Activated naive CD4-positive, alpha-beta T cell treated with anti-CD3 and anti-CD28 coated beads, Interleukin-2, amount 50 U/mL, for 24 hours (primary cell): Measurements from ENCODE around the gene UBA6.

ENCODE experiments used
- H3K27ac Mint-ChIP-seq: one replicate; pipeline ENCODE4 v1.8.0; 2021; ENCODE audit warnings: mild to moderate bottlenecking, mixed read lengths
- H3K27me3 Mint-ChIP-seq: one replicate; pipeline ENCODE4 v1.8.0; 2021; ENCODE audit warnings: mixed read lengths
- H3K36me3 Mint-ChIP-seq: one replicate; pipeline ENCODE4 v1.8.0; 2021; ENCODE audit warnings: mixed read lengths
- H3K4me1 Mint-ChIP-seq: one replicate; pipeline ENCODE4 v1.8.0; 2021; ENCODE audit warnings: mixed read lengths
- H3K4me3 Mint-ChIP-seq: one replicate; pipeline ENCODE4 v1.8.0; 2021; ENCODE audit warnings: mild to moderate bottlenecking, mixed read lengths
- H3K9me3 Mint-ChIP-seq: one replicate; pipeline ENCODE4 v1.8.0; 2021; ENCODE audit warnings: mixed read lengths

Gene UBA6

DNA sequence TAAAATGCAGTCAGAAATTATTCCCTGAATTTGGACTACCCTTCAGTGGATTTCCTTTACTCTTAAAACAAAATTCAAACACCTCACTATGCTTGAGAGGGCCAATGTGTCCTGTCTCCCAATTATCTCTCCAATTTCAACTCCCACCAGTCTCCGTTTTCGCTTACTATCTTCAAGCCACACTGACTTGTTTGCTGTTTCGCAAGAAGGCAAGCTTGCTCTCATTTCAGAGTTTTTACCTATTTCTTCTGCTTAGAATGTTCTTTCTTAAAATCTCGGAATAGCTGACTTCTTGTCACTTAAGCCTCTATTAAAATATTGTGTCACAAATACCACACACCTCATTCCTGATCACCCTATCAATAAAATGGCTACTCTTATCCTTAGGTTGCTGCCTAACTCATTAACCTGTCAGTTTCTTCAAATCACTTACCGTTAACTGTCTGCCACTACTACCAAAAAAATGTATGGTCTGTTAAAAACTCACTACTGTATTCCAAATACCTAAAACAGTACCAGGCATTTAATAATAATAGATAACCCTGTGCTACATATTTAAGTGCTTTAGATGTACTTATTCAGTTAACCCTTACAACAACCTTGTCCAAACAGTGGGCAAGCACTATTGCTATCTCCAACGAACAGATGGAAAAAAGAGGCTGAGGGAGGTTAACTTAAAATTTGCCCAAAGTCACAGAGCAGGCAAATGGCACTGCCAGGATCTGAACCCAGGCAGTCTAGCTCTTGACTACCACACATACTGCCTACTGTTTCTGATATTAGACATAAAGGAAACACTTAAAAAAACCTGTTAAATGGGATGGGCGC lies 2.9 kb downstream of the UBA6 start:
- Mint-ChIP-seq H3K27me3 (no peaks in the 10 kb centered on the region), H3K4me3 (no peak overlapping the region), H3K36me3 (peaks cover 15% of the 10 kb centered on the region), H3K9me3 (no peaks in the 10 kb centered on the region), H3K27ac (peak overlapping the region; percentile 1), H3K4me1 (peaks cover 66% of the 10 kb centered on the region)

DNA sequence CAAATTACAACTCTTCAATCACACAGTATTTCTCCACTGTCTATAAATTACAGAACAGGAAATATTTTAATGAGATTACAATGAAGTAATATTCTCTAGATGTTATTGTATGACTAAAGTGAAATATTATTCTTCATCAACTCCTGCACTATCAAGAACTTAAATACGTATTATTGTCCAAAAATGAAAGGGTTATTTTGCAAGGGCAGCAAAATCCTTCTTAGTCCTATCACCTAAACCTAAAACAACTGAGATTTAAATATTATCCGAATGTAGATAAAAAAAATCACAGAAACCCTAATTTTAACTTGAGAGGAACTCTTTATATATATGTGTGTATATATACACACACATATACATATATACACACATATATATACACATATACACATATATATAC lies 4.9 kb downstream of the UBA6 start:
- H3K36me3 Mint-ChIP-seq = peaks cover 32% of the 10 kb centered on the region
- H3K27me3 Mint-ChIP-seq = no peaks in the 10 kb centered on the region
- peaks cover 60% of the 10 kb centered on the region for H3K4me1 Mint-ChIP-seq
- H3K9me3 Mint-ChIP-seq = no peaks in the 10 kb centered on the region
- no peak overlapping the region for H3K4me3 Mint-ChIP-seq
- peak overlapping the region; percentile 41 for H3K27ac Mint-ChIP-seq

DNA sequence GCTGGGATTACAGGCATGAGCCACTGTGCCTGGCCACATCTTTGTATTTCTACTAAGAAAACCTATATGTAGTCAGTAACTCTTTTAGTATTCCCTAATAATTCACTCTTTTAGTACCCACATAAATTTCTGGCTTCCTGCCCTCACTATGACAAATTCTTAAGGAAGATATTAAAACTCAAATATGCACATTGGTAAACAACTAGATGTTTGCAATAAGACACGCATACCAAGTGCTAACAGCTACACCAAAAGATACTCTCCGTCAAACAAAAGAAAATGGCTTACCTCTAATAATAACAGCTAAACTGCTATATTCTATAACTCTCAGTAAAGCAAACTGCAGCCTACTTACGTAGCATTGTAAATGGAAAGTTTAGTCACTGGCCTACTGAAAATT lies 6.3 kb downstream of the UBA6 start:
- Mint-ChIP-seq H3K9me3 (no peaks in the 10 kb centered on the region), H3K4me3 (no peak overlapping the region), H3K27ac (no peak overlapping the region), H3K4me1 (peaks cover 65% of the 10 kb centered on the region), H3K36me3 (peaks cover 36% of the 10 kb centered on the region), H3K27me3 (no peaks in the 10 kb centered on the region)

DNA sequence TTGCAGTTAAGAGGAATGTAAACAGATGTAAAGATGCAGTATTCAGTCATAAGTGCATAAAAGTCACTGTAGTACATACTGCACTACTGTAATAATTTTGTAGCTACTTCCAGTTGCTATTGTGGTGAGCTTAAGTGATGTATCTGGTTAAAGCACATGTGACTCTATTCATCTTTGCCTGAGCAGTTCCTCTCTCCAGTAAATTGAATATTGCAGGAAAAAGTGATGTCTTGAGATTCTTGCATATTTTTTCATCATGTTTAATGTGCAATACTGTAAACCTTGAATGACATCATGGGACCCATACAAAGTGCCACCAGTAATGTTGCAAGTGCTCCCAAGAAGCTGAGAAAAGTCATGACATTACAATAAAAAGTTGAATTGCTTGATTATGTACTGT lies 9.6 kb downstream of the UBA6 start:
- Mint-ChIP-seq H3K4me3 (no peak overlapping the region), H3K9me3 (no peaks in the 10 kb centered on the region), H3K27ac (no peak overlapping the region), H3K27me3 (no peaks in the 10 kb centered on the region), H3K4me1 (peaks cover 56% of the 10 kb centered on the region), H3K36me3 (peaks cover 38% of the 10 kb centered on the region)

DNA sequence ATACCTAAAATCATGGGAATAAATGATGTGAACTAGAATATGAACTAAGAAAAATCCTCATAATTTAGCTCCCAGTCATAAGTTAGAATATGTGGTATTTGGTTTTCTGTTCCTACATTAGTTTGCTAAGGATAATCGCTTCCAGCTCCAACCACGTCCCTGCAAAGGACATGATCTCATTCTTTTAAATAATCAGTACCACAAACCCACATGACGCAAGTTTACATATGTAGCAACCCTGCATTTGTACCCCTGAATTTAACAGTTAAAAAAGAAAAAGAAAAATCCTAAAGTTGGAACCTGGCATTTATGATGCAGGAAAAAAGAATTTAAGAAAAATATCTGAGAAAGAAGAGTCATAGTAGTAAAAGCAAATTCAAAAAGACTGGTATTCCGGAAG lies 13.3 kb downstream of the UBA6 start:
- no peaks in the 10 kb centered on the region for H3K27me3 Mint-ChIP-seq
- no peak overlapping the region for H3K4me3 Mint-ChIP-seq
- H3K27ac Mint-ChIP-seq = no peak overlapping the region
- peaks cover 20% of the 10 kb centered on the region for H3K36me3 Mint-ChIP-seq
- H3K9me3 Mint-ChIP-seq = no peaks in the 10 kb centered on the region
- peaks cover 57% of the 10 kb centered on the region for H3K4me1 Mint-ChIP-seq

DNA sequence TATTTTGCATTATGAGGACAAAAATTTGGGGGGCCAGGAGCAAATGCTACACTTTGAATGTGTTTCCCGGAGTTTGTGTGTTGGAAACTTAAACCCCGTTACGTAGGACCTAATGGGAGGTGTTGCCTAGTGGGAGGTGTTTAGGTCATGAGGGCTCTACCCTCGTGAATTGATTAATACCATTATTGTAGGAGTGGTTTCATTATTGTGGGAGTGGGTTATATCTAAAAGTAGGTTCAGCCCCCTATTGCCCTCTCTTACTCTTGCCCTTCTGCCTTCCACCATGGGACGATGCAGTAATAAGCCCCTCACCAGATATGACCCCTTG lies 15.5 kb downstream of the UBA6 start:
- H3K27ac Mint-ChIP-seq = peak overlapping the region; percentile 75
- H3K4me1 Mint-ChIP-seq = peaks cover 51% of the 10 kb centered on the region
- no peaks in the 10 kb centered on the region for H3K9me3 Mint-ChIP-seq
- H3K36me3 Mint-ChIP-seq = peaks cover 13% of the 10 kb centered on the region
- H3K4me3 Mint-ChIP-seq = peak overlapping the region; percentile 57
- H3K27me3 Mint-ChIP-seq = no peaks in the 10 kb centered on the region

DNA sequence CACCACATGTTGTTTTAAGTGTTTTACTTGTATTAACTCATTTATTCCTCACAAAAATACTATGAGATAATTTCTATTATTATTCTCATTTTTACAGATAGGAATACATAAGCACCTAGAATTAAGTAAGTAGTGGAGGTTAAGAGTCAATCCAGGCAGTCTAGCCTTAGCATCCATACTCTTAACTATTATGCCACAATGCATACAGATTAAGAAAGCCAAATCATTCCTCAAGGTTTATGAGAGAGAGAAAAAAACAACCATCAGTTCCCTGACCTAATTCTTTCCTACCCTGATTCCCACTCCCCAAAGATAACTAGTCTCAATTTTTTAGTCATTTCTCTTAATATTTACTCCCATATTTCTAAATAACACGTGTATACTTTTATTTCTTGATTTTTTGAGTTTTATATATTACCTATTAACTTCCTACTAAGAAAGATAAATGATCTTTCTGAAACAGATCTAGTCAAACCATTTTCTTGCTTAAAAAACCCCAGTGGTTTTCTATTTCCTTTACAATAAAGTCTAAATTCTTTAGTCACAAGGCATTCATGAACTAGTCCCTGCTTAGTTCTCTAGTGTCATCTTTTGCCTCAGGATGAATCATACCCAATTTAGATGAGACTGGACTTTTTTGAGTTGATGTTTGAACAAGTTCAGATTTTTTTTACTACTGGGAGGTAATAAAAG lies 16.0 kb downstream of the UBA6 start:
- Mint-ChIP-seq H3K27ac (peak overlapping the region; percentile 75), H3K4me1 (peaks cover 46% of the 10 kb centered on the region), H3K27me3 (no peaks in the 10 kb centered on the region), H3K36me3 (peaks cover 13% of the 10 kb centered on the region), H3K9me3 (no peaks in the 10 kb centered on the region), H3K4me3 (peak overlapping the region; percentile 57)

- no peaks in the 10 kb centered on the region for H3K27me3 Mint-ChIP-seq
- peaks cover 30% of the 10 kb centered on the region for H3K4me1 Mint-ChIP-seq
- no peaks in the 10 kb centered on the region for H3K9me3 Mint-ChIP-seq
- no peak overlapping the region for H3K4me3 Mint-ChIP-seq
- H3K36me3 Mint-ChIP-seq = peaks cover 17% of the 10 kb centered on the region
- H3K27ac Mint-ChIP-seq = no peak overlapping the region
Measured at GRCh38 chr4:67682266-67682665, 18.7 kb downstream of the UBA6 start.

DNA sequence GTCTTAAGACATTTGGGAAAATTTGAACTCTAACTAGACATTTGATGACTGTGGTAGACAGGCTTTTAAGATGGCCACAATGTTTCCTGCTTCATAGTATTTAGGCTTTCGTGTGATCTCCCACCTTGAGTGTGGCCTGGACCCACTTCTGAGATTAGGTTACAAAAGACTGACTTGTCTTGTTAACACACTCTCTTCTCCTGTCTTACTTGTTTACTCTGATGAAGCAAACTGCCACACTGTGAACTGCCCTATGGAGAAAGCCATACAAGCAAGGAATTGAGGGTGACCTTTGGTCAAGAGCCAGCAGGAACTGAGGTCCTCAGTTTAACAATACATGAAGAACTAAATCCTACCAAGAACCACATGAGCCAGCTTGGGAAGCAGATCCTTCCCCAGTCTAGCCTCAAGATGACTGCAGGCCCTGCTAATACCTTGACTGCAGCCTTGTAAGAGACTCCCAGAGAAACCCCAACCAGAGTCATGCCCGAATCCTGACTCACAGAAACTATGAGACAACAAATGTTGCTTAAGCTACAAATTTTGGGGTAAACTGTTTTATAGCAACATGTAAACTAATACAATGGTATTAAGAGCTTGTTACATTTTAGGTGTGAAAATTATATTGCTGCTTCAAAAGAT lies 20.3 kb downstream of the UBA6 start:
- H3K4me1 Mint-ChIP-seq = peaks cover 20% of the 10 kb centered on the region

GRCh38 chr4:67678612-67679011 lies 22.3 kb downstream of the UBA6 start:
- H3K4me1 Mint-ChIP-seq = peaks cover 6% of the 10 kb centered on the region
- H3K27ac Mint-ChIP-seq = no peak overlapping the region
- peaks cover 26% of the 10 kb centered on the region for H3K36me3 Mint-ChIP-seq

More for the DNA sequence above, 20.3 kb downstream of the UBA6 start:
- H3K36me3 Mint-ChIP-seq = peaks cover 26% of the 10 kb centered on the region
- H3K27me3 Mint-ChIP-seq = no peaks in the 10 kb centered on the region
- no peaks in the 10 kb centered on the region for H3K9me3 Mint-ChIP-seq
- H3K27ac Mint-ChIP-seq = no peak overlapping the region
- H3K4me3 Mint-ChIP-seq = no peak overlapping the region

DNA sequence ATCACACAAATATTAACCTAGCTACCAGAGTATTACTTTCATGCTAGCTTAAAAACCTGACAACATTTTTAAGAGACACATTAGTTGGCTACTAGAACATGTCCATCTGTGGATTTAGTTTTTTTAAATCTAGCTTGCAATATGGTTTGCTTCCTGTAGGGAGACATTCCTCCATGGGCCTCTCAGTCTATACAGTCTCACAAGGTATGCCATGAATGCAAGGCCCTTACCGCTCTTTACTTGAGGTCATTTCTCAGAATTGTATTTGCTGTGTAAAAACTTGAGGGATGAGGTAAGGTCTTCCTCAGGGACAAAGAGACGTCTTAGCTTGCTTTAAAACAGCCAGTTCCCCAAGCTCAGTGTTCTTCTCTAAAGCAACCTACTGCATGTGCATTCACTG lies 26.9 kb downstream of the UBA6 start:
- Mint-ChIP-seq H3K4me1 (peaks cover 13% of the 10 kb centered on the region), H3K27ac (no peak overlapping the region), H3K9me3 (no peaks in the 10 kb centered on the region), H3K36me3 (peaks cover 30% of the 10 kb centered on the region), H3K4me3 (no peak overlapping the region), H3K27me3 (no peaks in the 10 kb centered on the region)

More at GRCh38 chr4:67678612-67679011, 22.3 kb downstream of the UBA6 start:
- Mint-ChIP-seq H3K4me3 (no peak overlapping the region), H3K27me3 (no peaks in the 10 kb centered on the region), H3K9me3 (no peaks in the 10 kb centered on the region)

DNA sequence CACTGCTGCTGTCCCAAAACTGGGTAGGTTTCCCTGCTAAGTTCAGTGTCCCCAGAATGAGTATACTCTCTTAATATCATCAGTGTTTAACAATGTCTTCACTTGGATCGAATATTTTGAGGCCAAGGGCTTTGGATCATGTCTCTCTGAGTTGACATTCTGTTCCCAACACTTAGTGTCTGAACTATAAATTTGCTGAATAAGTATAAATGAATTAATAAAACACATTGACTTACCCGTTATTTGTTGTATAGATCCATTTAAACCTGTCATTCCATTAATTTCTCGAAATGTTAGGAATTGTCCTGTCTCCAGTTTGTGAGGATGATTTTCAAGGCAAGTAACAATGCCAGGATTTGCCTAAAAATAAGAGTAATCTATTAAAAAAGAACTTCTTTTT lies 32.6 kb downstream of the UBA6 start:
- no peak overlapping the region for H3K27ac Mint-ChIP-seq
- no peak overlapping the region for H3K4me3 Mint-ChIP-seq
- H3K36me3 Mint-ChIP-seq = peaks cover 27% of the 10 kb centered on the region
- H3K9me3 Mint-ChIP-seq = no peaks in the 10 kb centered on the region
- H3K27me3 Mint-ChIP-seq = no peaks in the 10 kb centered on the region
- H3K4me1 Mint-ChIP-seq = peaks cover 13% of the 10 kb centered on the region

DNA sequence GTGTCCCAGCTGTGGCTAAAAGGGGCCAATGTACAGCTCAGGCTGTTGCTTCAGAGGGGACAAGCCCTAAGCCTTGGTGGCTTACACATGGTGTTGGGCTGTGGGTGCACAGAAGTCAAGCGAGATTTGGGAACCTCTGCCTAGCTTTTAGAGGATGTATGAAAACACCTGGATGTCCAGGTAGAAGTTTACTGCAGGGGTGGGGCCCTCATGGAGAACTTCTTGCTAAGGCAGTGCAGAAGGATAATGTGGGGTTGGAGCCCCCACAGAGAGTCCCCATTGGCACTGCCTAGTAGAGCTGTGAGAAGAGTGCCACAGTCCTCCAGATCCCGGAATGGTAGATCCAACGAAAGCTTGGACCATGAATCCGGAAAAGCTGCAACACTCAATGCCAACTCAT lies 40.5 kb downstream of the UBA6 start:
- Mint-ChIP-seq H3K4me3 (no peak overlapping the region), H3K27ac (no peak overlapping the region), H3K27me3 (no peaks in the 10 kb centered on the region), H3K9me3 (peaks cover 6% of the 10 kb centered on the region), H3K36me3 (peaks cover 53% of the 10 kb centered on the region), H3K4me1 (peaks cover 37% of the 10 kb centered on the region)

- peak overlapping the region; percentile 62 for H3K27ac Mint-ChIP-seq
- H3K9me3 Mint-ChIP-seq = peaks cover 6% of the 10 kb centered on the region
- H3K27me3 Mint-ChIP-seq = no peaks in the 10 kb centered on the region
- peaks cover 39% of the 10 kb centered on the region for H3K4me1 Mint-ChIP-seq
- peaks cover 62% of the 10 kb centered on the region for H3K36me3 Mint-ChIP-seq
- no peak overlapping the region for H3K4me3 Mint-ChIP-seq
Measured at GRCh38 chr4:67659065-67659464, 41.9 kb downstream of the UBA6 start.

GRCh38 chr4:67658302-67658701 lies 42.7 kb downstream of the UBA6 start:
- H3K27ac Mint-ChIP-seq = peak overlapping the region; percentile 90

GRCh38 chr4:67651536-67651935 lies 49.4 kb downstream of the UBA6 start:
- Mint-ChIP-seq H3K27me3 (no peaks in the 10 kb centered on the region), H3K27ac (no peak overlapping the region), H3K4me1 (peaks cover 6% of the 10 kb centered on the region), H3K36me3 (peaks cover 41% of the 10 kb centered on the region), H3K9me3 (no peaks in the 10 kb centered on the region), H3K4me3 (no peak overlapping the region)

More at GRCh38 chr4:67658302-67658701, 42.7 kb downstream of the UBA6 start:
- Mint-ChIP-seq H3K4me3 (peak overlapping the region; percentile 19), H3K36me3 (peaks cover 68% of the 10 kb centered on the region), H3K4me1 (peaks cover 39% of the 10 kb centered on the region), H3K27me3 (no peaks in the 10 kb centered on the region), H3K9me3 (peaks cover 6% of the 10 kb centered on the region)
